Smooth muscle cell (in vitro differentiated cells): Measurements from ENCODE around the gene CENPB. TPM values are rescaled to one million over a fixed set of nuclear protein-coding genes. Genes with fewer than 3 reads are reported as not detected.
A peak's percentile ranks its signal among the peaks of the same experiment; 100 is the strongest.

Experiments
- DNase-seq: peaks from one replicate; lab custom pipeline; 2025; ENCODE audit not compliant: unreplicated experiment; lab: John Stamatoyannopoulos, UW
- H2AFZ ChIP-seq: fragments of 200-600 bp; sonication (generic); 2 replicates; pipeline ENCODE4 v1.6.0; 2016; ENCODE audit warnings: antibody characterized with exemption, low read depth, mild to moderate bottlenecking
- H3F3A ChIP-seq: fragments of 200-600 bp; sonication (generic); 2 replicates; pipeline ENCODE4 v1.6.0; 2017; ENCODE audit warnings: antibody characterized with exemption, low read depth
- H3K27ac ChIP-seq: fragments of 200-600 bp; sonication (generic); 2 replicates; pipeline ENCODE4 v1.5.1; 2016; ENCODE audit warnings: low read depth, mild to moderate bottlenecking
- H3K27me3 ChIP-seq: fragments of 200-600 bp; sonication (generic); 2 replicates; pipeline ENCODE4 v1.6.1; 2016; ENCODE audit warnings: low read depth, mild to moderate bottlenecking
- H3K36me3 ChIP-seq: fragments of 200-600 bp; sonication (generic); 2 replicates; pipeline ENCODE4 v1.5.1; 2016; ENCODE audit warnings: low read depth
- H3K4me1 ChIP-seq: fragments of 200-600 bp; sonication (generic); 2 replicates; pipeline ENCODE4 v1.5.1; 2016; ENCODE audit warnings: low read depth
- H3K4me2 ChIP-seq: fragments of 200-600 bp; sonication (generic); 2 replicates; pipeline ENCODE4 v1.6.0; 2016; ENCODE audit warnings: mild to moderate bottlenecking
- H3K4me3 ChIP-seq: fragments of 200-600 bp; sonication (generic); 2 replicates; pipeline ENCODE4 v1.5.1; 2016; ENCODE audit warnings: mild to moderate bottlenecking
- H3K79me2 ChIP-seq: fragments of 200-600 bp; sonication (generic); 2 replicates; pipeline ENCODE4 v1.6.0; 2016; ENCODE audit warnings: low read depth, mild to moderate bottlenecking
- H3K9ac ChIP-seq: fragments of 200-600 bp; sonication (generic); 2 replicates; pipeline ENCODE4 v1.6.0; 2016; ENCODE audit warnings: low read depth
- H3K9me3 ChIP-seq: fragments of 200-600 bp; sonication (generic); replicated peaks from 2 replicates; pipeline ENCODE4 v1.5.1; 2016; ENCODE audit warnings: low read depth
- H4K20me1 ChIP-seq: fragments of 200-600 bp; sonication (generic); 2 replicates; pipeline ENCODE4 v1.6.0; 2016; ENCODE audit warnings: low read depth
- WGBS: methylation state at CpG from one replicate; pipeline ENCODE4 v1.1.7; 2016; ENCODE audit warnings: low lambda C conversion rate; 5-methylcytosine and 5-hydroxymethylcytosine counted together
- polyA plus RNA-seq: library from polyadenylated mRNA; unstranded; fragments of >200 nt; fragmentation: Nextera tagmentation; extraction: Ambion mirVana; gene quantifications from 2 replicates; pipeline ENCODE4 v1.2.1, GENCODE V29; 2016
- total RNA-seq: library from RNA; depleted of rRNA; stranded (reverse); fragments of >200 nt; gene quantifications from 2 replicates; pipeline ENCODE4 v1.2.3, GENCODE V29; 2014
- TF ChIP-seq, protein P1 (sequence below): fragments of 200-600 bp; sonication (generic); IDR thresholded peaks from 2 replicates; pipeline ENCODE4 v1.5.1; 2017; ENCODE audit warnings: borderline replicate concordance, mild to moderate bottlenecking, antibody characterized with exemption; ENCODE audit not compliant: insufficient read depth, poor library complexity, severe bottlenecking

The CENPB gene
- total and polyA plus RNA-seq, 2 experiments from 2014 or later: 10.4 to 23.6 TPM

DNA sequence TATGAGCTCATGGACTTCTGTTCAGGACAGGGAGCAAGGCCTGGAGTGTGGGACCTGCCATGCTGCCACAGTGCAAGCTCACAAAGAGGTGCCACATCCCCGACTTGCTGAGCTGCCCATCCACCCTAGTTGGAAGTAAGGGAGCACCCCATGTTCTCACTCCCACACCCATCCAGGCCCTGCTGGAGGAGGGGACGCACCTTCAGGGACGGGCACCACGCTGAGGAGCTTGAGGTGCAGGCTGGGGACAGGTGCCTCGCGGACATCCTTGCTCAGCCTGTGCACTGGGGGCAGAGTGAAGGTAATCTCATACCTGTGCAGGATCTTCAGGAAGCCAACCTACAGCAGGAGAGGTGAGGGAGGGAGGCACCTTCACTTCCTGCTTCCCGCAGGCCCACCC lies 31.3 kb downstream of the CENPB start:
- no peak for DNase-seq
- Histone ChIP-seq H3K9me3 (no peaks in the 10 kb centered on the region), H3K27ac (no peak overlapping the region), H4K20me1 (peaks cover 7% of the 10 kb centered on the region), H2AFZ (no peak overlapping the region), H3F3A (peaks cover 2% of the 10 kb centered on the region), H3K9ac (no peak overlapping the region), H3K4me1 (peaks cover 6% of the 10 kb centered on the region), H3K27me3 (peaks cover 17% of the 10 kb centered on the region), H3K4me2 (no peak overlapping the region), H3K4me3 (no peak overlapping the region), H3K79me2 (no peaks in the 10 kb centered on the region), H3K36me3 (no peaks in the 10 kb centered on the region)
- WGBS: 99% methylated on average over 6 of the region's 7 CpGs
- TF ChIP-seq, protein P1, sequence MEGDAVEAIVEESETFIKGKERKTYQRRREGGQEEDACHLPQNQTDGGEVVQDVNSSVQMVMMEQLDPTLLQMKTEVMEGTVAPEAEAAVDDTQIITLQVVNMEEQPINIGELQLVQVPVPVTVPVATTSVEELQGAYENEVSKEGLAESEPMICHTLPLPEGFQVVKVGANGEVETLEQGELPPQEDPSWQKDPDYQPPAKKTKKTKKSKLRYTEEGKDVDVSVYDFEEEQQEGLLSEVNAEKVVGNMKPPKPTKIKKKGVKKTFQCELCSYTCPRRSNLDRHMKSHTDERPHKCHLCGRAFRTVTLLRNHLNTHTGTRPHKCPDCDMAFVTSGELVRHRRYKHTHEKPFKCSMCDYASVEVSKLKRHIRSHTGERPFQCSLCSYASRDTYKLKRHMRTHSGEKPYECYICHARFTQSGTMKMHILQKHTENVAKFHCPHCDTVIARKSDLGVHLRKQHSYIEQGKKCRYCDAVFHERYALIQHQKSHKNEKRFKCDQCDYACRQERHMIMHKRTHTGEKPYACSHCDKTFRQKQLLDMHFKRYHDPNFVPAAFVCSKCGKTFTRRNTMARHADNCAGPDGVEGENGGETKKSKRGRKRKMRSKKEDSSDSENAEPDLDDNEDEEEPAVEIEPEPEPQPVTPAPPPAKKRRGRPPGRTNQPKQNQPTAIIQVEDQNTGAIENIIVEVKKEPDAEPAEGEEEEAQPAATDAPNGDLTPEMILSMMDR: no peak

DNA sequence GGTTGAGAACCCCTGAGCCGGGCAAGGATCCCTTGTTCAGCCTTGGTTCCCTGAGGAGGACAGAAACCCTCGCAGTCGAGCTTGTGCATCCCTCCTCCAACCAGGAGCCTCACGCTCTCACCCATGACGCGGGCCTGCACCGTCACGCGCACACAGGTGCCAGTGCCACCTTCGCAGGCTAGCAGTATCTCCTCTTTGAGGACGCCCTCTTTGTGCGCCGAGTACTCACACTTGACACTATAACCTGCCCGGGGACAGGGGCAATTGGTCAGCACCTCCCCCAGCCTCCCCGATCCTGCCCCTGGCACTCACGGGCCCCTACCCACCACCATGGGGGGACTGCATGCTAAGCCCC lies 32.3 kb downstream of the CENPB start:
- TF ChIP-seq, protein P1: no peak
- Histone ChIP-seq H3K4me3 (no peak overlapping the region), H3K9me3 (no peaks in the 10 kb centered on the region), H3K4me1 (peaks cover 5% of the 10 kb centered on the region), H2AFZ (no peak overlapping the region), H3K9ac (no peak overlapping the region), H3F3A (peaks cover 2% of the 10 kb centered on the region), H3K4me2 (no peak overlapping the region), H3K27me3 (peaks cover 28% of the 10 kb centered on the region), H3K79me2 (no peaks in the 10 kb centered on the region), H4K20me1 (peaks cover 7% of the 10 kb centered on the region), H3K36me3 (no peaks in the 10 kb centered on the region), H3K27ac (no peak overlapping the region)
- no peak for DNase-seq
- WGBS: over 99% methylated on average over 15 of the region's 16 CpGs

DNA sequence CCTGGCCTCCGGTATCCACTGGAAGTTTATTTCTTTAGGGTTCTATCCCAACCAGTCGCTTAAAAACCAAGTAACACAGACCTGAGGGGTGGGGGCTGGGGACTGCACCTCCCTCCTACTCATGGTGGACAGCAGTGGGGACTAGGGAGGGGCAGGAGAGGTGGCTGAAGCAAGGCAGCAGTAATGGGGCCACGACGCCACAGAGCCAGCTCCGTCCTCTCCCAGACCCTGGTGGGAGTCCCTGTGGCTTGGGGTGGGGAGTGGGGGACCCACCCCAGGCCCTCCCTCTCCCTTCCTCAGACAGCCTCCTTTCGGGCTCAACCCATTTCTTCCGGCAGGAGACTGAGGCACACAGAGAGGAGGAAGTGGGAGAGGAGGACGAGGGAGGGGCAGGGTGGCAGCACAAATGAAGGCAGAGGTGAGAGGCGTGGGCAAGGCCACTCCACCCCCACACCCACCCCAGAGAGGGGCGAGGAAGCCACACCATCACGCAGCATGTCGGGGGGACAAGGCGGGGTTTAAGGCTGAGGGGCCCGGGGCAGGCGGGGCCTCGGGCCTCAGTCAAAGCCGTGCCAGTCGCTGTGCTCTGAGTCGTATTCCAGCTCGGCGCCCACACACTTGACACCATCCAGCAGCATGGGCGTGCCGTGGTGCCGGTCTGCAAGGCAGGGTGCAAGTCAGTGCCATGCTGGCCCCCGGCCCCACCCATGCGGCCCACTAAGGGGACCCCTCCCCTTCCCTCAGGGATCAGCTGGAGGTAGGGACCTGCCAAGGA lies 32.9 kb downstream of the CENPB start:
- H3K4me1 ChIP-seq: peaks cover 5% of the 10 kb centered on the region
- H4K20me1 ChIP-seq: peaks cover 7% of the 10 kb centered on the region
- H3F3A ChIP-seq: peaks cover 2% of the 10 kb centered on the region
- no peaks in the 10 kb centered on the region for H3K36me3 ChIP-seq
- H3K4me2 ChIP-seq: no peak overlapping the region
- 92% methylated on average over 8 of the region's 26 CpGs for WGBS
- H3K79me2 ChIP-seq: no peaks in the 10 kb centered on the region
- no peak overlapping the region for H3K4me3 ChIP-seq
- no peak for DNase-seq
- H3K9me3 ChIP-seq: no peaks in the 10 kb centered on the region
- TF ChIP-seq, protein P1: no peak
- H3K9ac ChIP-seq: no peak overlapping the region
- H3K27me3 ChIP-seq: peaks cover 33% of the 10 kb centered on the region
- no peak overlapping the region for H2AFZ ChIP-seq
- H3K27ac ChIP-seq: no peak overlapping the region

DNA sequence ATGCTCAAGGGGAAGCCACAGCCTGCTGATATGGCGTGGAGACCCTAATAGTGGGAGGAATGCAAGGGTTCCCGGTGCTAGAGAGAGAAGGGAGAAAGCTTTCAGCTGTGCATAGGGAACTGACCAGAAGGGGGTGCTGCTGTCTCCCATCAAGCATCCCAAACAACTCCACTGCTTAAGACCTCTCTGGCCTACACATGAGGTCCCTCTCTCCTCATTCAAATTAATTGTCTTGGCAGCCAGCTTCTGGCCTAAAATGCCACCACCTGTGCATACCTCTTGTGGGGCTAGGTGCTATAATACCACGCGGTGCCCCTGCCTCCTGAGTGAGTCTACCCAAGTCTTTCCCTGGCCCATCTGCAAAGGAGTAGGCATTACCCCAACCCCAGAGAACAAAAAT lies 33.4 kb downstream of the CENPB start:
- H3K4me3 ChIP-seq: no peak overlapping the region
- WGBS: 30% methylated on average over 4 of the region's 4 CpGs
- no peak overlapping the region for H3K4me2 ChIP-seq
- peaks cover 5% of the 10 kb centered on the region for H3K4me1 ChIP-seq
- no peaks in the 10 kb centered on the region for H3K9me3 ChIP-seq
- H3K36me3 ChIP-seq: no peaks in the 10 kb centered on the region
- TF ChIP-seq, protein P1: peak; percentile 55
- H3K9ac ChIP-seq: no peak overlapping the region
- peaks cover 2% of the 10 kb centered on the region for H3F3A ChIP-seq
- H3K27me3 ChIP-seq: peaks cover 38% of the 10 kb centered on the region
- no peak overlapping the region for H3K27ac ChIP-seq
- no peak overlapping the region for H2AFZ ChIP-seq
- H4K20me1 ChIP-seq: peaks cover 7% of the 10 kb centered on the region
- DNase-seq: no peak
- H3K79me2 ChIP-seq: no peaks in the 10 kb centered on the region
